HCT116 (cell line): ENCODE results near the gene TMEM202. TPM values are rescaled to one million over a fixed set of nuclear protein-coding genes. Genes with fewer than 3 reads are reported as not detected.

Experiments used
- CEBPB ChIP-seq: IDR thresholded peaks from 2 replicates; pipeline ENCODE4 v1.6.1; 2012; ENCODE audit warnings: low read depth
- EGR1 ChIP-seq: IDR thresholded peaks from 2 replicates; pipeline ENCODE4 v1.6.1; 2012; ENCODE audit warnings: low read depth
- JUND ChIP-seq: IDR thresholded peaks from 2 replicates; pipeline ENCODE4 v1.6.1; 2012
- SIN3A ChIP-seq: IDR thresholded peaks from 2 replicates; pipeline ENCODE4 v1.6.1; 2012; ENCODE audit warnings: low read depth
- TCF7L2 ChIP-seq: IDR thresholded peaks from 2 replicates; pipeline ENCODE4 v1.7.0; 2011; ENCODE audit warnings: borderline replicate concordance, inconsistent platforms; ENCODE audit not compliant: insufficient read depth, insufficient read length; ENCODE audit errors: extremely low read depth
- YY1 ChIP-seq: IDR thresholded peaks from 2 replicates; pipeline ENCODE4 v1.6.1; 2011; ENCODE audit warnings: low read length, low read depth, moderate library complexity, mild to moderate bottlenecking; ENCODE audit not compliant: insufficient replicate concordance; ENCODE audit errors: extremely low read depth
- ZBTB33 ChIP-seq: IDR thresholded peaks from 2 replicates; pipeline ENCODE4 v1.6.1; 2011; ENCODE audit warnings: mild to moderate bottlenecking, low read length, moderate library complexity; ENCODE audit not compliant: insufficient replicate concordance; ENCODE audit errors: extremely low read depth
- total RNA-seq: library from RNA; stranded (reverse); gene quantifications from one replicate; pipeline ENCODE4 v1.2.1, GENCODE V29; 2021; ENCODE audit not compliant: unreplicated experiment

The TMEM202 gene
- total RNA-seq, 1 experiment from 2014 or later: not detected

- TF ChIP-seq EGR1 (no peak), CEBPB (no peak), ZBTB33 (no peak), SIN3A (no peak), YY1 (no peak), TCF7L2 (no peak), JUND (no peak)
These were observed 58.6 kb downstream of the TMEM202 start (continued) for GRCh38 chr15:72456684-72457083.

Other genes with a start within 250 kb of the TMEM202 start
- gene GRAMD2A, start 200.5 kb upstream of the TMEM202 start, total RNA-seq: 8.0 TPM
- 1,664 TPM for gene PKM, start 167.1 kb upstream of the TMEM202 start, total RNA-seq
- 67.9 TPM for gene PARP6, start 125.8 kb upstream of the TMEM202 start, total RNA-seq
- 0.52 TPM for gene CELF6, start 78.1 kb upstream of the TMEM202 start, total RNA-seq
- gene HEXA, start 22.3 kb upstream of the TMEM202 start, total RNA-seq: 57.1 TPM
- 209 TPM for gene ARIH1, start 76.0 kb downstream of the TMEM202 start, total RNA-seq